H9 (cell line): ENCODE measurements around the gene ILF2. TPM values are rescaled to one million over a fixed set of nuclear protein-coding genes. Genes with fewer than 3 reads are reported as not detected.

Experiments used
- DNase-seq: peaks from one replicate; pipeline ENCODE4 v3.0.0-alpha.2; 2017
- H2AFZ ChIP-seq: one replicate; pipeline ENCODE4 v1.6.1; 2013; ENCODE audit warnings: mild to moderate bottlenecking, low read length, control low read depth, moderate library complexity
- H2AK5ac ChIP-seq: 2 replicates; pipeline ENCODE4 v1.6.1; 2013; ENCODE audit warnings: low read length, control low read depth, mixed read lengths; ENCODE audit not compliant: insufficient read length
- H2BK120ac ChIP-seq: one replicate; pipeline ENCODE4 v1.6.1; 2013; ENCODE audit warnings: low read depth, mild to moderate bottlenecking, low read length, control low read depth, inconsistent platforms; ENCODE audit not compliant: poor library complexity, severe bottlenecking
- H2BK12ac ChIP-seq: 2 replicates; pipeline ENCODE4 v1.6.1; 2013; ENCODE audit warnings: low read length, control low read depth, mixed read lengths, low read depth; ENCODE audit not compliant: insufficient read length
- H2BK15ac ChIP-seq: 2 replicates; pipeline ENCODE4 v1.6.1; 2013; ENCODE audit warnings: low read depth, low read length, control low read depth
- H2BK20ac ChIP-seq: one replicate; pipeline ENCODE4 v1.6.1; 2013; ENCODE audit warnings: low read depth, mild to moderate bottlenecking, low read length, control low read depth, inconsistent platforms; ENCODE audit not compliant: poor library complexity, severe bottlenecking
- H2BK5ac ChIP-seq: 2 replicates; pipeline ENCODE4 v1.6.1; 2013; ENCODE audit warnings: low read length, control low read depth, mixed read lengths; ENCODE audit not compliant: insufficient read length
- H3K14ac ChIP-seq: 2 replicates; pipeline ENCODE4 v1.6.1; 2013; ENCODE audit warnings: low read length, control low read depth; ENCODE audit not compliant: insufficient read depth
- H3K18ac ChIP-seq: 2 replicates; pipeline ENCODE4 v1.6.1; 2013; ENCODE audit warnings: low read depth, mild to moderate bottlenecking, mixed read lengths, low read length, control low read depth; ENCODE audit not compliant: insufficient read length
- H3K23ac ChIP-seq: 2 replicates; pipeline ENCODE4 v1.6.1; 2013; ENCODE audit warnings: low read length, control low read depth, mixed read lengths, low read depth; ENCODE audit not compliant: insufficient read length
- H3K23me2 ChIP-seq: 2 replicates; pipeline ENCODE4 v1.6.1; 2013; ENCODE audit warnings: low read depth, mild to moderate bottlenecking, mixed read lengths, low read length, control low read depth; ENCODE audit not compliant: insufficient read length, poor library complexity, severe bottlenecking
- H3K27ac ChIP-seq: 2 replicates; pipeline ENCODE4 v1.5.1; 2013; ENCODE audit warnings: low read length, control low read depth, mixed read lengths, low read depth; ENCODE audit not compliant: insufficient read length
- H3K27me3 ChIP-seq: 2 replicates; pipeline ENCODE4 v1.6.1; 2013; ENCODE audit warnings: low read length, control low read depth, inconsistent platforms; ENCODE audit not compliant: insufficient read depth
- H3K4ac ChIP-seq: 2 replicates; pipeline ENCODE4 v1.6.1; 2013; ENCODE audit warnings: low read depth, mild to moderate bottlenecking, control low read depth, inconsistent platforms, low read length, moderate library complexity
- H3K4me1 ChIP-seq: 2 replicates; pipeline ENCODE4 v1.6.1; 2013; ENCODE audit warnings: low read length, control low read depth, inconsistent platforms; ENCODE audit not compliant: insufficient read depth
- H3K4me2 ChIP-seq: 2 replicates; pipeline ENCODE4 v1.6.1; 2013; ENCODE audit warnings: low read length, control low read depth, mixed read lengths; ENCODE audit not compliant: insufficient read length, insufficient read depth
- H3K56ac ChIP-seq: 2 replicates; pipeline ENCODE4 v1.6.1; 2013; ENCODE audit warnings: low read depth, mild to moderate bottlenecking, mixed read lengths, low read length, control low read depth; ENCODE audit not compliant: insufficient read length
- H3K79me1 ChIP-seq: 2 replicates; pipeline ENCODE4 v1.6.1; 2013; ENCODE audit warnings: low read depth, mild to moderate bottlenecking, moderate library complexity, low read length, control low read depth, inconsistent platforms; ENCODE audit not compliant: insufficient read depth, poor library complexity, severe bottlenecking
- H3K79me2 ChIP-seq: 2 replicates; pipeline ENCODE4 v1.6.1; 2013; ENCODE audit warnings: low read length, control low read depth, inconsistent platforms; ENCODE audit not compliant: insufficient read depth
- H3K9ac ChIP-seq: 2 replicates; pipeline ENCODE4 v1.6.1; 2013; ENCODE audit warnings: low read length, control low read depth, mixed read lengths; ENCODE audit not compliant: insufficient read length; ENCODE audit errors: extremely low read depth
- H3K9me3 ChIP-seq: one replicate; pipeline ENCODE4 v1.6.1; 2013; ENCODE audit warnings: low read depth, low read length, inconsistent platforms; ENCODE audit not compliant: control insufficient read depth
- H3T11ph ChIP-seq: one replicate; pipeline ENCODE4 v1.6.1; 2013; ENCODE audit warnings: mild to moderate bottlenecking, low read length, control low read depth, inconsistent platforms
- H4K20me1 ChIP-seq: one replicate; pipeline ENCODE4 v1.6.1; 2013; ENCODE audit not compliant: control insufficient read depth, insufficient read length, insufficient read depth
- H4K5ac ChIP-seq: 2 replicates; pipeline ENCODE4 v1.6.1; 2013; ENCODE audit warnings: low read depth, mild to moderate bottlenecking, mixed read lengths, low read length, control low read depth; ENCODE audit not compliant: insufficient read length
- H4K8ac ChIP-seq: replicated peaks from 2 replicates; pipeline ENCODE4 v1.6.1; 2013; ENCODE audit warnings: low read length, control low read depth, mixed read lengths, low read depth; ENCODE audit not compliant: insufficient read length
- H4K91ac ChIP-seq: 2 replicates; pipeline ENCODE4 v1.6.1; 2013; ENCODE audit warnings: low read depth, mild to moderate bottlenecking, moderate library complexity, mixed read lengths, low read length, control low read depth; ENCODE audit not compliant: insufficient read length
- H3K27ac Mint-ChIP-seq, 3 experiments: 2 replicates in 2 of 3; 3 replicates in 1 of 3; pipeline ENCODE4 v1.8.0; 2020 to 2021; ENCODE audit warnings: mixed read lengths in 3 of 3, mild to moderate bottlenecking in 1 of 3, moderate library complexity in 1 of 3
- H3K27me3 Mint-ChIP-seq: 2 replicates; pipeline ENCODE4 v1.8.0; 2021; ENCODE audit warnings: low read depth, mild to moderate bottlenecking, moderate library complexity, mixed read lengths
- H3K36me3 Mint-ChIP-seq, 3 experiments: 2 replicates in 2 of 3; 3 replicates in 1 of 3; pipeline ENCODE4 v1.8.0; 2020 to 2021; ENCODE audit warnings: low read depth in 3 of 3, mixed read lengths in 3 of 3; ENCODE audit not compliant: insufficient read depth in 1 of 3
- H3K4me1 Mint-ChIP-seq, 2 experiments: 2 replicates each; pipeline ENCODE4 v1.8.0; 2020; ENCODE audit warnings: mixed read lengths in 2 of 2
- H3K4me3 Mint-ChIP-seq, 2 experiments: 2 replicates in 1 of 2; 3 replicates in 1 of 2; pipeline ENCODE4 v1.8.0; 2020 to 2021; ENCODE audit warnings: mild to moderate bottlenecking in 2 of 2, mixed read lengths in 2 of 2, moderate library complexity in 1 of 2
- H3K9me3 Mint-ChIP-seq, 2 experiments: 2 replicates in 1 of 2; 3 replicates in 1 of 2; pipeline ENCODE4 v1.8.0; 2020; ENCODE audit warnings: mild to moderate bottlenecking in 2 of 2, mixed read lengths in 2 of 2, moderate library complexity in 1 of 2
- WGBS: extraction: QIAGEN DNeasy Blood & Tissue Kit; methylation state at CpG from one replicate; pipeline ENCODE4 v1.1.7; 2013; ENCODE audit warnings: missing lambda C conversion rate, low lambda C conversion rate, mixed read lengths; ENCODE audit not compliant: insufficient read length; ENCODE audit errors: extremely low coverage; 5-methylcytosine and 5-hydroxymethylcytosine counted together
- total RNA-seq: library from RNA; stranded (reverse); gene quantifications from 2 replicates; pipeline ENCODE4 v1.2.1, GENCODE V29; 2021
- TF ChIP-seq, protein P1 (sequence below): fragments of 200-600 bp; sonication (generic); conservative IDR thresholded peaks from 3 replicates; pipeline ENCODE4 v1.8.0; 2021; ENCODE audit warnings: antibody characterized with exemption, mild to moderate bottlenecking

The ILF2 gene
- total RNA-seq, 1 experiment from 2014 or later: 357 TPM

DNA sequence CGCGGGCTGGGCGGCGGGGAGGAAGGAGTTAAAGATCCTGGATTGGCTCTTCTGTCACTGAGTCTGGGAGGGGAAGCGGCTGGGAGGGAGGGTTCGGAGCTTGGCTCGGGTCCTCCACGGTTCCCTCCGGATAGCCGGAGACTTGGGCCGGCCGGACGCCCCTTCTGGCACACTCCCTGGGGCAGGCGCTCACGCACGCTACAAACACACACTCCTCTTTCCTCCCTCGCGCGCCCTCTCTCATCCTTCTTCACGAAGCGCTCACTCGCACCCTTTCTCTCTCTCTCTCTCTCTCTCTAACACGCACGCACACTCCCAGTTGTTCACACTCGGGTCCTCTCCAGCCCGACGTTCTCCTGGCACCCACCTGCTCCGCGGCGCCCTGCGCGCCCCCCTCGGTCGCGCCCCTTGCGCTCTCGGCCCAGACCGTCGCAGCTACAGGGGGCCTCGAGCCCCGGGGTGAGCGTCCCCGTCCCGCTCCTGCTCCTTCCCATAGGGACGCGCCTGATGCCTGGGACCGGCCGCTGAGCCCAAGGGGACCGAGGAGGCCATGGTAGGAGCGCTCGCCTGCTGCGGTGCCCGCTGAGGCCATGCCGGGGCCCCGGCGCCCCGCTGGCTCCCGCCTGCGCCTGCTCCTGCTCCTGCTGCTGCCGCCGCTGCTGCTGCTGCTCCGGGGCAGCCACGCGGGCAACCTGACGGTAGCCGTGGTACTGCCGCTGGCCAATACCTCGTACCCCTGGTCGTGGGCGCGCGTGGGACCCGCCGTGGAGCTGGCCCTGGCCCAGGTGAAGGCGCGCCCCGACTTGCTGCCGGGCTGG is 7.9 kb upstream of the ILF2 start, which contains the start of gene NPR1:
Gene NPR1 (plus strand): TSS at position 170 of the 818 bp plus-strand sequence. CDS start 421 bp downstream, at position 591.
- H4K5ac ChIP-seq: no peak within 1 kb of the TSS
- H3K27me3 ChIP-seq: peaks cover 3% of the 10 kb centered on the region; the same call in 1 of the 2 replicates
- H2BK15ac ChIP-seq: no peak within 1 kb of the TSS
- H3K4me1 ChIP-seq: no peaks in the 10 kb centered on the region
- H2BK5ac ChIP-seq: no peak within 1 kb of the TSS
- Mint-ChIP-seq H3K9me3 (no peaks in the 10 kb centered on the region), H3K36me3 (peaks cover 0 to 16% (median 4%) of the 10 kb centered on the region in 3 experiments; a peak in 2 of 7 replicates), H3K4me1 (peaks cover 21 to 24% of the 10 kb centered on the region in 2 experiments), H3K4me3 (peak within 1 kb of the TSS; percentile 74 to 86), H3K27me3 (peaks cover 44% of the 10 kb centered on the region), H3K27ac (peak within 1 kb of the TSS in 1 of 3 experiments; percentile 59; a peak in 1 of 7 replicates)
- H3T11ph ChIP-seq: no peak within 1 kb of the TSS
- H3K23ac ChIP-seq: no peak within 1 kb of the TSS
- H2AK5ac ChIP-seq: no peak within 1 kb of the TSS
- no peak within 1 kb of the TSS for H3K56ac ChIP-seq
- H3K18ac ChIP-seq: no peak within 1 kb of the TSS
- no peak within 1 kb of the TSS for H2BK20ac ChIP-seq
- peak within 1 kb of the TSS; percentile 65 for H3K4me2 ChIP-seq
- H3K9ac ChIP-seq: no peak within 1 kb of the TSS
- TF ChIP-seq, protein P1, sequence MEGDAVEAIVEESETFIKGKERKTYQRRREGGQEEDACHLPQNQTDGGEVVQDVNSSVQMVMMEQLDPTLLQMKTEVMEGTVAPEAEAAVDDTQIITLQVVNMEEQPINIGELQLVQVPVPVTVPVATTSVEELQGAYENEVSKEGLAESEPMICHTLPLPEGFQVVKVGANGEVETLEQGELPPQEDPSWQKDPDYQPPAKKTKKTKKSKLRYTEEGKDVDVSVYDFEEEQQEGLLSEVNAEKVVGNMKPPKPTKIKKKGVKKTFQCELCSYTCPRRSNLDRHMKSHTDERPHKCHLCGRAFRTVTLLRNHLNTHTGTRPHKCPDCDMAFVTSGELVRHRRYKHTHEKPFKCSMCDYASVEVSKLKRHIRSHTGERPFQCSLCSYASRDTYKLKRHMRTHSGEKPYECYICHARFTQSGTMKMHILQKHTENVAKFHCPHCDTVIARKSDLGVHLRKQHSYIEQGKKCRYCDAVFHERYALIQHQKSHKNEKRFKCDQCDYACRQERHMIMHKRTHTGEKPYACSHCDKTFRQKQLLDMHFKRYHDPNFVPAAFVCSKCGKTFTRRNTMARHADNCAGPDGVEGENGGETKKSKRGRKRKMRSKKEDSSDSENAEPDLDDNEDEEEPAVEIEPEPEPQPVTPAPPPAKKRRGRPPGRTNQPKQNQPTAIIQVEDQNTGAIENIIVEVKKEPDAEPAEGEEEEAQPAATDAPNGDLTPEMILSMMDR: no peak
- peak within 1 kb of the TSS; percentile 23; the same call in 1 of the 2 replicates for H3K14ac ChIP-seq
- no peaks in the 10 kb centered on the region for H4K20me1 ChIP-seq
- H2BK12ac ChIP-seq: no peak within 1 kb of the TSS
- no peak within 1 kb of the TSS for H2AFZ ChIP-seq
- DNase-seq: peak; percentile 54
- no peak within 1 kb of the TSS for H4K91ac ChIP-seq
- no peak within 1 kb of the TSS for H4K8ac ChIP-seq
- no peak within 1 kb of the TSS for H2BK120ac ChIP-seq
- no CpG with 5 or more reads among the region's 78 CpGs for WGBS
- no peak within 1 kb of the TSS for H3K27ac ChIP-seq
- H3K79me2 ChIP-seq: no peaks in the 10 kb centered on the region
- H3K4ac ChIP-seq: no peak within 1 kb of the TSS
- H3K9me3 ChIP-seq: no peaks in the 10 kb centered on the region
- H3K79me1 ChIP-seq: no peaks in the 10 kb centered on the region
- peaks cover 26% of the 10 kb centered on the region for H3K23me2 ChIP-seq
